Measurements from ENCODE around the gene TANGO6.

DNA sequence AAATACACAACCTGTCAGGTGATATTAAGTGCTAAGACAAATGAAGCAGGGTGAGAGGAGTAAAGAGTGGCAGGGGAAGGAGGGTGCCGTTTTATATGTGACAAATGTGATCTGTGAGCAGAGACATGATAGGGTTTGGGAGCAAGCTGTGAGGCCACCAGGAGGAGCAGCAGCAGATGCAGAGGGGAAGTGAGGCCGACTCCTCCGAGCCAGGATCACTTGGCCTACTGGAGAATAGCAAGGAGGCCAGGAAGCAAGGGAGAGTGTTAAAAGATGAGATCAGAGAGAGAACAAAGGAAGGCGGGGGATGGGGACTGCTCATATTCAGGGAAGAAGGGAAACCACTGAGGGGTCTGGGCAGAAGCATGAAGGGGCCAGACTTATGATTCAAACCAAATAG lies 129.4 kb downstream of the TANGO6 start:
- TF ChIP-seq POLR2AphosphoS5 (IDR thresholded peaks at IDR 0.05) (no peak), CTCF (IDR thresholded peaks at IDR 0.05) (no peak)

Data from upper lobe of left lung (tissue), 4 donors.